Natural killer cell (primary cell): ENCODE results near the gene CCDC30. TPM values are rescaled to one million over a fixed set of nuclear protein-coding genes. Genes with fewer than 3 reads are reported as not detected.
A peak's percentile ranks its signal among the peaks of the same experiment; 100 is the strongest.
"Not testable (repeated sequence)": the region's sequence is repeated elsewhere in the genome, so short reads cannot be mapped to it uniquely, and the experiment has no call there.

Source experiments
- ATAC-seq, 3 donors: fragments of 150-1000 bp in 2 of 3; fragments of 200-7000 bp in 1 of 3; cut with Tn5 transposase; 1 replicate in 1 of 3; 2 replicates in 2 of 3; pipeline ENCODE4 v1.10.0; 2021; ENCODE audit warnings: mild to moderate bottlenecking in 2 of 3, moderate library complexity in 2 of 3
- DNase-seq, 2 donors: peaks; one replicate each; pipeline versions ENCODE4 v3.0.0 to v3.0.0-alpha.2; 2013 to 2021; ENCODE audit warnings: mixed read lengths in 1 of 2
- H3K27ac ChIP-seq: one replicate; pipeline ENCODE4 v1.5.1; 2013; ENCODE audit warnings: mild to moderate bottlenecking, low read length
- H3K27me3 ChIP-seq: one replicate; pipeline ENCODE4 v1.6.1; 2013; ENCODE audit warnings: low read length; ENCODE audit not compliant: control insufficient read depth, insufficient read depth
- H3K36me3 ChIP-seq: one replicate; pipeline ENCODE4 v1.6.1; 2013; ENCODE audit warnings: low read length; ENCODE audit not compliant: control insufficient read depth, insufficient read depth
- H3K4me1 ChIP-seq: one replicate; pipeline ENCODE4 v1.6.1; 2013; ENCODE audit warnings: low read length; ENCODE audit not compliant: control insufficient read depth, insufficient read depth
- H3K4me3 ChIP-seq: one replicate; pipeline ENCODE4 v1.5.1; 2013; ENCODE audit warnings: low read length
- H3K9me3 ChIP-seq: one replicate; pipeline ENCODE4 v1.6.1; 2013; ENCODE audit warnings: low read length; ENCODE audit not compliant: control insufficient read depth, insufficient read depth
- H3K27ac Mint-ChIP-seq, 2 donors: one replicate each; pipeline ENCODE4 v1.8.0; 2022; ENCODE audit warnings: mild to moderate bottlenecking in 2 of 2, mixed read lengths in 2 of 2, moderate library complexity in 1 of 2
- H3K27me3 Mint-ChIP-seq, 2 donors: one replicate each; pipeline ENCODE4 v1.8.0; 2022; ENCODE audit warnings: low read depth in 2 of 2, mixed read lengths in 2 of 2
- H3K36me3 Mint-ChIP-seq: one replicate; pipeline ENCODE4 v1.8.0; 2022; ENCODE audit warnings: mixed read lengths
- H3K4me1 Mint-ChIP-seq, 2 donors: one replicate each; pipeline ENCODE4 v1.8.0; 2022; ENCODE audit warnings: mixed read lengths in 2 of 2
- H3K4me3 Mint-ChIP-seq: one replicate; pipeline ENCODE4 v1.8.0; 2022; ENCODE audit warnings: mild to moderate bottlenecking, moderate library complexity, mixed read lengths
- H3K9me3 Mint-ChIP-seq, 2 donors: one replicate each; pipeline ENCODE4 v1.8.0; 2022; ENCODE audit warnings: mixed read lengths in 2 of 2
- WGBS: methylation state at CpG from one replicate; pipeline ENCODE4 v1.1.7; 2013; ENCODE audit warnings: missing lambda C conversion rate; ENCODE audit not compliant: insufficient coverage; 5-methylcytosine and 5-hydroxymethylcytosine counted together
- intact Hi-C: fragments of 100-400 bp; cut with micrococcal nuclease; formaldehyde crosslinking; loops from one replicate; pipeline ENCODE4 v1.14.2; 2022
- total RNA-seq, 4 donors: library from RNA; stranded (reverse); fragments of 120-200 nt in 1 of 4; gene quantifications; one replicate each; pipeline versions ENCODE4 v1.2.3 to v1.2.4, GENCODE V29; 2013 to 2022
- TF ChIP-seq, protein P1 (sequence below): fragments of 200-600 bp; IDR thresholded peaks from one replicate; pipeline ENCODE4 v1.8.0; 2022; ENCODE audit warnings: antibody characterized with exemption

Gene CCDC30
- total RNA-seq, 3 donors from 2014 or later (not counting 1 experiment from before 2014, with no cell fraction given), result 4.5 to 6.1 (median 5.0) TPM

DNA sequence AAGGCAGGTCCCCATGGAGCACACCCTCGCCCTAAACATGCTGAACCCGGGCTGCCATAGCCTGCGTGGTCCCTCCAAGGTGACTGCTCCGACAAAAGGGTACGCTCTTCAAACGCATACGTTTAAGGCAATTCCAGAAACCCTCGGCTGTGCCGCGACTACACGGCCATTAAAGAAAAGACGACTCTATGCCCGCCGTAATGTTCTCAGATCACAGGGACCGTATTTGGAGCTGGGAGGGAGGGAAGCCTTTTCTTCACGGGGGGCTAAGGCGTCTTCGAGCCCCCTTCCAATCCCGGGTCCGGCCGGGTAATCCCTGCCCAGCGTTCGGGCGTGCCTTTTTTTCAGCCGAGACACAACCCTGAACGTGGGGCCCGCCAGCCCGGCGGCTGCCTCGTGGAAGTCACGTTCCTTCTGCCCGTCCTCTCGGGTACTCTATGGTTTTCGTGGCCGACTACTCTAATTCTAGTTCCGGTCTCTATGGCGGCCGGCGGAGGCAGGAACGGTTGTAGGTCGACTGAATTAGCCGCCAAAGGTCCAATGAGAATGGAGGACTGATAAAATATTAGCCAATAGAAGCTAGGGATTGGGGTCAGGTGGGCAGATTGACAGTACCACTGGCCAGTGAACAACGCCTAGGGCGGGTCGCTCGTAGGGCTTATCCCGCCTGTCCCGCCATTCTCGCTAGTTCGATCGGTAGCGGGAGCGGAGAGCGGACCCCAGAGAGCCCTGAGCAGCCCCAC is 218.8 kb downstream of the CCDC30 start, which contains the start of gene YBX1:
TSS of gene YBX1 (plus strand) at position 678 of the 743 bp plus-strand sequence. CDS start 148 bp downstream, outside the sequence.
- Histone ChIP-seq H3K27me3 (no peaks in the 10 kb centered on the region), H3K27ac (peak within 1 kb of the TSS; percentile 88), H3K4me1 (peaks cover 16% of the 10 kb centered on the region), H3K4me3 (peak within 1 kb of the TSS; percentile 79), H3K36me3 (peaks cover 15% of the 10 kb centered on the region), H3K9me3 (no peaks in the 10 kb centered on the region)
- peak; percentile 88 to 96 (median 91) for ATAC-seq
- intact Hi-C loops, result loop anchor here (1.0 to 5.0 kb wide), 3 partner anchors 24 to 220 kb away; partner anchors contain the start of genes C1orf50, CCDC30, P3H1 and PPIH
- DNase-seq, result peak; percentile 96 to 97
- Mint-ChIP-seq H3K27me3 (no peaks in the 10 kb centered on the region), H3K36me3 (no peaks in the 10 kb centered on the region), H3K4me1 (peaks cover 46 to 51% of the 10 kb centered on the region in 2 donors), H3K9me3 (no peaks in the 10 kb centered on the region), H3K27ac (peak within 1 kb of the TSS; percentile 93 to 98), H3K4me3 (peak within 1 kb of the TSS; percentile 100)
- under 1% methylated on average over 54 of the region's 54 CpGs for whole genome bisulfite sequencing
- TF ChIP-seq, protein P1, sequence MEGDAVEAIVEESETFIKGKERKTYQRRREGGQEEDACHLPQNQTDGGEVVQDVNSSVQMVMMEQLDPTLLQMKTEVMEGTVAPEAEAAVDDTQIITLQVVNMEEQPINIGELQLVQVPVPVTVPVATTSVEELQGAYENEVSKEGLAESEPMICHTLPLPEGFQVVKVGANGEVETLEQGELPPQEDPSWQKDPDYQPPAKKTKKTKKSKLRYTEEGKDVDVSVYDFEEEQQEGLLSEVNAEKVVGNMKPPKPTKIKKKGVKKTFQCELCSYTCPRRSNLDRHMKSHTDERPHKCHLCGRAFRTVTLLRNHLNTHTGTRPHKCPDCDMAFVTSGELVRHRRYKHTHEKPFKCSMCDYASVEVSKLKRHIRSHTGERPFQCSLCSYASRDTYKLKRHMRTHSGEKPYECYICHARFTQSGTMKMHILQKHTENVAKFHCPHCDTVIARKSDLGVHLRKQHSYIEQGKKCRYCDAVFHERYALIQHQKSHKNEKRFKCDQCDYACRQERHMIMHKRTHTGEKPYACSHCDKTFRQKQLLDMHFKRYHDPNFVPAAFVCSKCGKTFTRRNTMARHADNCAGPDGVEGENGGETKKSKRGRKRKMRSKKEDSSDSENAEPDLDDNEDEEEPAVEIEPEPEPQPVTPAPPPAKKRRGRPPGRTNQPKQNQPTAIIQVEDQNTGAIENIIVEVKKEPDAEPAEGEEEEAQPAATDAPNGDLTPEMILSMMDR, result no peak

DNA sequence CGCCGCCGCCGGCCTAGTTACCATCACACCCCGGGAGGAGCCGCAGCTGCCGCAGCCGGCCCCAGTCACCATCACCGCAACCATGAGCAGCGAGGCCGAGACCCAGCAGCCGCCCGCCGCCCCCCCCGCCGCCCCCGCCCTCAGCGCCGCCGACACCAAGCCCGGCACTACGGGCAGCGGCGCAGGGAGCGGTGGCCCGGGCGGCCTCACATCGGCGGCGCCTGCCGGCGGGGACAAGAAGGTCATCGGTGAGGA is 219.3 kb downstream of the CCDC30 start:
- peaks cover 16% of the 10 kb centered on the region for H3K4me1 ChIP-seq
- H3K4me3 ChIP-seq, result peak overlapping the region; percentile 79
- WGBS, result 0% methylated on average over 32 of the region's 33 CpGs
- H3K27ac ChIP-seq, result peak overlapping the region; percentile 59
- H3K4me3 Mint-ChIP-seq, result peak overlapping the region; percentile 100
- H3K9me3 Mint-ChIP-seq, DNase-seq, H3K9me3 ChIP-seq, H3K27me3 Mint-ChIP-seq, H3K36me3 Mint-ChIP-seq, H3K27me3 ChIP-seq: not testable (repeated sequence)
- H3K4me1 Mint-ChIP-seq, result peaks cover 51 to 54% of the 10 kb centered on the region in 2 donors
- ATAC-seq, result peak; percentile 10 to 21 (median 20)
- peak overlapping the region; percentile 93 to 98 for H3K27ac Mint-ChIP-seq
- intact Hi-C loops, result loop anchor here (1.0 to 5.0 kb wide), 3 partner anchors 24 to 220 kb away; partner anchors contain the start of genes C1orf50, CCDC30, P3H1 and PPIH
- peaks cover 15% of the 10 kb centered on the region for H3K36me3 ChIP-seq

DNA sequence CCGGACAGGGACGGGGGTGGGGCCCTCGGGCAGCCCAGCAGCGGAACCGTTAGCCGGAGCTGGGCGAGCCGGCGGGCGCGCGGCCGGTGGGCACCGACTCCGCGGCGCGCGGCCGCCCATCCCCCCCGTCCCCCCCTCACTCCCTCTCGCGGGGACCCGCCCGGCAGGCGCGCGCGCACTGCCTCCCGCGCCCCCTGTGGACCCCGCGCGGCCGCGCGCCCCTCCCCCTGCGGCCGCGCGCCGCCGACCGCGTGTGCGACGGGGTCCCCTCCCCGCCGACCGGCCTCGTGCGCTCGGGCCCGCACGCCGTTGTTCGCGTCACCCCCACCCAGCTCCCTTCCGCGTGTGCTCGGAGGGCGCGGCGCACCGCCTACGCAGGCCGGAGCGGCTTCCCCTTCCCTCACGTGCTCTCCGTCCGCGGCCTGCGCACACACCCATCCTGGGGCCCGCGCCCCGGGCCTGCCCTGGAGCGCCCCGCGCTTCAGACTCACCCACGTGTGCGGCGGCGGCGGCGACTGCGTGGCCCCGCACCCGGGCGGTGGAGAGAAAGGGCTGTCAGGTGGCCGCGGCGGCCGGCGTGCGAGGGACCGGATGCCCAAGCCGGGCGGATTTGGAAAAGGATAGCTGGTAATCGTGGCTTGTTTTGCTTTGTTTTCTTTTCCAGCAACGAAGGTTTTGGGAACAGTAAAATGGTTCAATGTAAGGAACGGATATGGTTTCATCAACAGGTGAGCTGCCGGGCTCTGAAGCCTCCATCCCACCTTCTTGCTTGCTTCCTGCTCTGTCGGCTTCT is 219.8 kb downstream of the CCDC30 start:
- Mint-ChIP-seq H3K4me1 (peaks cover 57 to 59% of the 10 kb centered on the region in 2 donors), H3K4me3 (peak overlapping the region; percentile 87), H3K36me3 (no peaks in the 10 kb centered on the region), H3K27me3 (no peaks in the 10 kb centered on the region), H3K27ac (peak overlapping the region; percentile 93 to 98), H3K9me3 (no peaks in the 10 kb centered on the region)
- under 1% methylated on average over 101 of the region's 103 CpGs for WGBS
- Histone ChIP-seq H3K27ac (peak overlapping the region; percentile 59), H3K36me3 (peaks cover 15% of the 10 kb centered on the region), H3K9me3 (no peaks in the 10 kb centered on the region), H3K27me3 (no peaks in the 10 kb centered on the region), H3K4me3 (peak overlapping the region; percentile 79), H3K4me1 (peaks cover 16% of the 10 kb centered on the region)
- TF ChIP-seq, protein P1, result no peak
- ATAC-seq (peak; percentile 52 to 74 (median 55)), DNase-seq (peak; percentile 61 to 84)
- intact Hi-C loops, result loop anchor here (1.0 to 5.0 kb wide), 3 partner anchors 25 to 221 kb away; partner anchors contain the start of genes C1orf50, CCDC30, P3H1 and PPIH

DNA sequence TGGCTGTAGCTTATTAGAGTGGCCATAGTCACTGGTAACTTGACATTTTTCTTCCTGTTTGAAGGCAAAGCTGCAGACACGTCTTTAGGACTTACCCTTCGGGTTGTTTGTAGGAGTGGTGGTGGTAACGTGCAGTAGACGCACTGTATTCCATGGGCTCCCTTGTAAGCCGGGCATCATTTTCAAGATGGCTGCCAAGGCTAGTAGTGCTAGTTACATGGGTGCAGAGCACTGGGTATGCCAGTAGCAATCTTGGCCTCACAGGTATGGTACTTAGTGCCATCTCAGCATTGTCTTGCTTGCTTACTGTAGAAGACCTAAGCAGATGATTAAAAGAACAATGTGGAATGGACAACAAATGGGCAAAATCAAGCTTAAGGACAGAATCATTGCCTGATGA is 221.1 kb downstream of the CCDC30 start:
- intact Hi-C loops, result loop anchor here (5.0 kb wide), 2 partner anchors 83 to 222 kb away; partner anchors contain the start of genes C1orf50, CCDC30 and P3H1
- ATAC-seq, result no peak
- H3K36me3 Mint-ChIP-seq, result no peaks in the 10 kb centered on the region

More for the DNA sequence above, 221.1 kb downstream of the CCDC30 start:
- peak in 1 of 2 donors; percentile 34 for DNase-seq
- H3K27me3 ChIP-seq, result no peaks in the 10 kb centered on the region
- peaks cover 15% of the 10 kb centered on the region for H3K36me3 ChIP-seq
- 55% methylated on average over 5 of the region's 5 CpGs for WGBS
- Mint-ChIP-seq H3K27me3 (no peaks in the 10 kb centered on the region), H3K27ac (peak overlapping the region; percentile 83 to 93), H3K9me3 (no peaks in the 10 kb centered on the region), H3K4me1 (peaks cover 66 to 71% of the 10 kb centered on the region in 2 donors), H3K4me3 (peak overlapping the region; percentile 87)
- TF ChIP-seq, protein P1, result no peak
- peak overlapping the region; percentile 47 for H3K27ac ChIP-seq
- peak overlapping the region; percentile 22 for H3K4me3 ChIP-seq
- H3K9me3 ChIP-seq, result no peaks in the 10 kb centered on the region
- peaks cover 16% of the 10 kb centered on the region for H3K4me1 ChIP-seq
